GM23248 (cell line): ENCODE measurements around the gene EPHB6.

Experiments
- EZH2 ChIP-seq: fragments of 200-600 bp; sonication (generic); IDR thresholded peaks from 2 replicates; pipeline ENCODE4 v1.6.1; 2018; ENCODE audit warnings: antibody characterized with exemption, mild to moderate bottlenecking; ENCODE audit not compliant: insufficient read depth, poor library complexity, severe bottlenecking
- EZH2phosphoT487 ChIP-seq: fragments of 200-600 bp; sonication (generic); IDR thresholded peaks from 2 replicates; pipeline ENCODE4 v1.6.1; 2018; ENCODE audit warnings: antibody characterized with exemption, moderate library complexity, mild to moderate bottlenecking, low read depth; ENCODE audit not compliant: insufficient read depth

DNA sequence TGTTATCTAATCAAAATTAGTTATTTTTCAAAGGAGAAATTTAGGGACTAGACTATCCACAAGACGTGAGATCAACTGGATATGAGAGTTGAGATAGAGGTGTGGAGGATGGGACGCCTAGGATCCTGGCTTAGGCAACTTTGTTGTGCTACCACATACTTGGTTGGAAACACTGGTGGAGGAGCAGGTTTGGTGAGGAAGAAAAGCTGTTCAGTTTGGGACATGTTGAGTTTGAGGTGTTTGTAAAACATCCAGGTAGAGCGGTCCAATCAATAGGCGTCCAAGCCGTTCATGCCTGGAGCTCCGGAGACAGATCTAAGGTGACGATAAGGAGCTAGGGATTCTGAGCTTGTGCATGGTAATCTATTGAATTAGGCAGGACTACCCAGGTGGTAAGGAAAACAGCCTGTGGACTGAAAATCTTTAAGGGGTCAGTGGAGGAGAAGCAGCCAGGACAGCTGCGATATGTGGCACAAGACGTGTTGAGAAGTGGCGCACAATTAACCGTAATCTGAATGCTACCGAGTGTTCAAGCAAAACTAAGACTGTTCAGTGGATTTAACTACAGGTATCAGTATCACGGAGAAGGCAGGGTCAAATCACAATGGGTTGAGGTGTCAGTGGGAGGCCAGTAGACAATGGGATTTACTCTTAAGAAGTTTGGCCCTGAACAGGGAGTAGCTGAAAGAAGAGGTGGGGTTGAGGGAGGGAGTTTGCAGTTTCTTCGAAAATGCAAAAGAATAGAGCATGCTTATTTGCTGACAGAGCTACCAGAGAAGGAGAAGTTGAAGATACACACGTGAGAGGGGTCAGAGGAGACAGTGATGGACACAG is 46.8 kb downstream of the EPHB6 start:
- TF ChIP-seq EZH2 (no peak), EZH2phosphoT487 (no peak)
